ENCODE data around the gene L3MBTL2.
"Not testable (repeated sequence)": the region's sequence is repeated elsewhere in the genome, so short reads cannot be mapped to it uniquely, and the experiment has no call there.

L3MBTL2 gene

GRCh38 chr22:41204992-41205900 lies at the start of gene L3MBTL2:
TSS of gene L3MBTL2 (plus strand) at chr22:41205312. CDS start at chr22:41205363, 51 bp downstream.
- peak; percentile 98 for DNase-seq

- DNase-seq = no peak
Measured at GRCh38 chr22:41157083-41157482, 48.0 kb upstream of the L3MBTL2 start.

GRCh38 chr22:41169157-41169556 lies 36.0 kb upstream of the L3MBTL2 start:
- DNase-seq = no peak

DNA sequence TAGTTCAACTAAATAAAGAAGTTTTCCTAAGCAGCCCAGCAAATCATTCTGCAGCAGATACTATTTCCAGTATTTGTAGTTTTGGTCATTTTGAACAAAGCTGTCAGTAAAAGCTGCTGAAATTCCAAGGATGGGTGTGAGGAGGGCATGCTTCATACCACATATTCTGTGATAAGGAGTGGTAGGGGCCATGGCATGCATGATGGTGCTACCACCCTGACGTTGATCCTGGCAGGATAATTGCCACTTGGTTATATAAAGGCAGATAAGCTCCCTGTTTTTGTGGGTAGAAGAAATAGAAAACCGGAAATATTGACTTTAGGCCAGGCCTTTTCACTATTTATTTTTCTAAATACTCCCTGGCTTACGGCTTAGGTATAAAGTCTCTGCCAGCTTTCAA lies 33.1 kb upstream of the L3MBTL2 start:
- no peak for DNase-seq

GRCh38 chr22:41175546-41175945 lies 29.6 kb upstream of the L3MBTL2 start:
- DNase-seq = no peak

GRCh38 chr22:41177040-41177621 lies 28.0 kb upstream of the L3MBTL2 start:
- DNase-seq = no peak

DNA sequence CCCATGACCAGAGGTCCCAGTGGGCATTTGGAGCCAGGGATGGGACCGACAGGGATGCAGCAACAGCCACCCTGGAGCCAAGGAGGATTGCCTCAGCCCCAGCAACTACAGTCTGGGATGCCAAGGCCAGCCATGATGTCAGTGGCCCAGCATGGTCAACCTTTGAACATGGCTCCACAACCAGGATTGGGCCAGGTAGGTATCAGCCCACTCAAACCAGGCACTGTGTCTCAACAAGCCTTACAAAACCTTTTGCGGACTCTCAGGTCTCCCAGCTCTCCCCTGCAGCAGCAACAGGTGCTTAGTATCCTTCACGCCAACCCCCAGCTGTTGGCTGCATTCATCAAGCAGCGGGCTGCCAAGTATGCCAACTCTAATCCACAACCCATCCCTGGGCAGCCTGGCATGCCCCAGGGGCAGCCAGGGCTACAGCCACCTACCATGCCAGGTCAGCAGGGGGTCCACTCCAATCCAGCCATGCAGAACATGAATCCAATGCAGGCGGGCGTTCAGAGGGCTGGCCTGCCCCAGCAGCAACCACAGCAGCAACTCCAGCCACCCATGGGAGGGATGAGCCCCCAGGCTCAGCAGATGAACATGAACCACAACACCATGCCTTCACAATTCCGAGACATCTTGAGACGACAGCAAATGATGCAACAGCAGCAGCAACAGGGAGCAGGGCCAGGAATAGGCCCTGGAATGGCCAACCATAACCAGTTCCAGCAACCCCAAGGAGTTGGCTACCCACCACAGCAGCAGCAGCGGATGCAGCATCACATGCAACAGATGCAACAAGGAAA lies 27.3 kb upstream of the L3MBTL2 start:
- DNase-seq = no peak

GRCh38 chr22:41178425-41178975 lies 26.6 kb upstream of the L3MBTL2 start:
- DNase-seq = no peak

GRCh38 chr22:41180362-41180761 lies 24.8 kb upstream of the L3MBTL2 start:
- not testable (repeated sequence) for DNase-seq

GRCh38 chr22:41180926-41181325 lies 24.2 kb upstream of the L3MBTL2 start:
- DNase-seq = no peak

- no peak for DNase-seq
Measured at GRCh38 chr22:41181349-41182241, 23.5 kb upstream of the L3MBTL2 start.

- no peak for DNase-seq
Measured at GRCh38 chr22:41184679-41185078, 20.4 kb upstream of the L3MBTL2 start.

DNA sequence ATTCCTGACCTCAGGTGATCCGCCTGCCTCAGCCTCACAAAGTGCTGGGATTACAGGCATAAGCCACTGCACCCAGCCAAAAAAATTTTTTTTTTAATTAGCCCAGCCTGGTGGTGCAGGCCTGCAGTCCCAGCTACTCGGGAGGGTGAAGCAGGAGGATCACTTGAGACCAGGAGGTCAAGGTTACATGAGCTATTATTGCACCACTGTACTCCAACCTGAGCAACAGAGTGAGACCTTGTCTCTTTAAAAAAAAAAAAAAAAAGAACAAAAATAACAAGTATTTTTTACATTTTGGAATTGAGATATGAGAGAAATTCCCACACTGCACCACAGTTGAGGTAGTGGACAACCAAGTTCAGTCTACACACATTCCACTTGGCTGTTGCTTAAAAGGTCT lies 13.6 kb upstream of the L3MBTL2 start:
- DNase-seq = no peak

DNA sequence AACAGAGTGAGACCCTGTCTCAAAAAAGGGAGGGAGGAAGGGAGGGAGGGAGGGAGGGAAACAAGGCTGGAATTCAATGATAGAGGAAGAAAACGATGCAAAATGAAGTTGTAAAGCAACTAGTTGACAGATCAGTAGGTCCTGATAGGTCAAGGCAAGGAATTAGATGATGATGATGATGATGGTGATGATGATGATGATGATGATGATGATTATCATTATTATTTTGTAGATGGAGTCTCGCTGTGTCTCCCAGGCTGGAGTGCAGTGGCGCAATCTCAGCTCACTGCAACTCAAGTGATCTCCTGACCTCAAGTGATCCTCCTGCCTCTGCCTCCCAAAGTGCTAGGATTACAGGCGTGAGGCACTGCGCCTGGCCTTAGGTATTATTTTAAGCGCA lies 11.3 kb upstream of the L3MBTL2 start:
- no peak for DNase-seq

DNA sequence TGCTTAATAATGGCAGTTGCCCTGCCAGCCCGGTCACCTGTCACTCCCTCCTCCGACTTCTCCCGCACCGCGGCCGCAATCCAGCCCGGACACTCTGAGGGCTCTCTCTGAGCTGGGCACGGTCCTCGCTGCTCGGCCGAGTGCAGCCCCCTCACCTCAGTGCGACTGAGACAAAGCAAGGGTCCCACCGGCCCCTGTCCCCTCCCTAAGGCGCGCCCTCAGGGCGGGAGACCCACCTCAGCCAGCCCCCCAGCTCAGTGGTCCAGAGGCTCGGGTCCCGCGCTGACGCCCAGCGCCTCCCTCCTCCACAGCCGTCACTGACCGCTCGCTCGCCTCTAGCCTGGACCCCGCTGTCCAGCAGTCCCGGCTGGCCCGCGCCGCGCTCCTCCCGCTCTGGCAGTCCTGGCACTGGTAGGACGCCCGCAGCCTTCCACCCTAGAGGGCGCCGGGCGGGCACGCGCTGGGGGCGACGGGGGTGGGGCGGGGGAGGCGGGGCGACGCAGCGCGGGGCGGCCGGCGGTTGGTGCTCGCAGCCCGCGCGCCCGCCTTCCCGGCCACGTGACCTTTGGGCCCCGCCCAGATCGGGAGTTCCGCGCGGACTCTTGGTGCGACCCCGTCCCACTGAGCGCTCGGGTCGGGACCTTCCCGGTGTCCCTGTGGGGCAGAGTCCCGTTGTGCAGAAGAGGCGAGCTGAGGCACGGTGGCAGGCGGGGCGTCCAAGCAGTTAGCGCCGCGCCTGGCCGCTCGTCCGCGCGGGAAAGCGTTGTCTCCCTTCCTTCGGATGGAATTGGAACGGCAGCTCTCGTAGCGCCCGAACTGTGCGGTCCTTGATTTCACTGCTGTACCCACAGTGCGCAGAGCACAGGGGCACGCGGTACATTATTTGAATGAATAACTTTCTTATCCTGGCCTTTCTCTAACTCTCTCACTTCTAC lies 7.8 kb upstream of the L3MBTL2 start:
- peak; percentile 84 for DNase-seq

DNA sequence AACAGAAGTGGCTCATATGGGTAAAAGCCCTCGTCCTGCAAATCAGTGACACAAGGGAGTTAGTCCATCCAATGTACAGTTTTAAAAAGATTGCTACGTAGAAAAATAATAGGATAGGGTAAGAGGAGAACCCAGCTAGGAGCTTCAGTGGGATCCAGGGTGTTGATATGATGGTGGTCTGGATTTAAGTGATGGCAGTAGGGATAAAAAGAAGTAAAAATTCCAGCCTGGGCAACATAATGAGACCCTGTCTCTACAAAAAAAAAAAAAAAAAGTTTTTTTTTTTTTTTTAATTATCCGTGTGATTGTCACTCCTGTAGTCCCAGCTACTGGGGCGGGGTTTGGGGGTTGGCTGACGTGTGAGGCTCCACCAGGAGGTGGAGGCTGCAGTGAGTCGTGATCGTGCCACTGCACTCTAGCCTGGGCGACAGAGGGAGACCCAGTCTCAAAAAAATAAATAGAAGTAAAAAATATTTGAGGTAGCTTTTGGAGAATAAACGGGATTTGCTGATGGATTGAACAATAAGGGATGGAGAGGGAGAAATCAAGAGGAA lies 7.0 kb upstream of the L3MBTL2 start:
- peak; percentile 63 for DNase-seq

DNA sequence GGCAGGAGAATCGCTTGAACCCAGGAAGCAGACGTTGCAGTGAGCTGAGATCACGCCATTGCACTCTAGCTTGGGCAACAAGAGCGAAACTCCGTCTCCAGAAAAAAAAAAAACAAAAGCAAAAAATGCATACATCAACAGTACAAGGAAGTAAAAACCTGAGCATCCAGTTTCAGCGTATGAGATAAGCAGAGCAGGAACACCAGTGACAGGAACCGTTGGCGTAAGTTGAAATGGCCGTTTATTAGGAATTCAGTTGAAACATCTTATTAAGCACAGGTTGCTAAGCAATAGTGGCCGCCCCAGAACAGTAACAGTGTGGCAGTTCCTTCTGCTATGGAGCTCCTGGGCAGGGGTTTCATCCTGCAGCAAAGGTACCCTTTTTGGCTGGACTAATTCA lies 4.0 kb upstream of the L3MBTL2 start:
- no peak for DNase-seq

- DNase-seq = no peak
Measured at GRCh38 chr22:41203118-41203517, 2.0 kb upstream of the L3MBTL2 start.

DNA sequence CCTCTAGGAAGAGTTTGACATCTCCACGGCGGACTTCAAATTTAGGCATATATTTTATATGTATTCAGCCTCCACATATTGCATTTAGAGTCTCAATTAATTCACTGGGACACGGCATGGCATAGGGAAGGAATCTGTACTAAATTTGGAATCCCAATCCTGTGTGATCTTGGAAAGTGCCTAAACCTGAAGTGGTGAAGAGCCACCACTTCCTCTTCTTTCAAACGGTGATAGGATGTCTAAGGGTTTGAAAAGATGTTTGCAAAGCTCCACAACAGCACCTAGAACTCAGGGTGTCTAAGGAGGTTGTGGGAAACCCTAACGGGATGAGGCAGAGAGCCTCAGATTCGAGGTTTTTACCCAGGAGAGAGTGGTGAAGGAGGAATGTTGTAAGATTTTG lies 1.0 kb upstream of the L3MBTL2 start:
- DNase-seq = no peak

DNA sequence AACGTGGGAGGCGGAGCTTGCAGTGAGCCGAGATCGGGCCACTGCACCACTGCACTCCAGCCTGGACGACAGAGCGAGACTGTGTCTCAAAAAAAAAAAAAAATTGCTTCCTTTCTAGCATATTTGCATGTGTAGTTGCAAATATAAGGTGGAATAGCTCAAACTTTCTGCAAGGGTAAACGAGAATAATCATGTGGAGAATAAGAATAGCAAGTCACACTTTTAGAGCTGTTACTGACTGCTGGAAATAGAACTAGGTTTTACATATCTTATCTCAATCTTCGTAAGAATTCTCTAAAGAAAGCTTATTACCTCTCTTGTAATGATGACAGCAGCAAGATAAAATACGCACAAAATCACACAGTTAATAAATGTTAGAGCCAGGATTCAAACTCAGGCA lies 1.6 kb downstream of the L3MBTL2 start:
- no peak for DNase-seq

GRCh38 chr22:41215409-41215808 lies 10.3 kb downstream of the L3MBTL2 start:
- DNase-seq = no peak

Measured in stimulated activated naive CD4-positive, alpha-beta T cell treated with Interleukin-2 at 50 U/mL for 16 hours (primary cell).